Mucosa of descending colon (tissue), 3 donors: Measurements from ENCODE around the gene STYK1. TPM values are rescaled to one million over a fixed set of nuclear protein-coding genes. Genes with fewer than 3 reads are reported as not detected.

Source experiments
- ATAC-seq: fragments of 200-7000 bp; cut with Tn5 transposase; one replicate; pipeline ENCODE4 v1.9.1; 2020; ENCODE audit warnings: mild to moderate bottlenecking, moderate library complexity
- DNase-seq, 3 donors: peaks; one replicate each; pipeline ENCODE4 v3.0.0-alpha.2; 2020
- H3K36me3 ChIP-seq: fragments of 200-600 bp; one replicate; pipeline ENCODE4 v1.8.0; 2021; ENCODE audit warnings: low read depth, mild to moderate bottlenecking
- H3K4me1 ChIP-seq: fragments of 200-600 bp; one replicate; pipeline ENCODE4 v1.8.0; 2021; ENCODE audit warnings: low read depth, mild to moderate bottlenecking
- H3K4me3 ChIP-seq: fragments of 200-600 bp; one replicate; pipeline ENCODE4 v1.8.0; 2021; ENCODE audit warnings: mild to moderate bottlenecking
- H3K9me3 ChIP-seq: fragments of 200-600 bp; one replicate; pipeline ENCODE4 v1.8.0; 2021; ENCODE audit warnings: mild to moderate bottlenecking
- CTCF ChIP-seq: fragments of 200-600 bp; IDR thresholded peaks from one replicate; pipeline ENCODE4 v1.8.0; 2022; ENCODE audit warnings: antibody characterized with exemption, mild to moderate bottlenecking
- intact Hi-C, 2 donors: fragments of 100-400 bp; cut with DNase I in 1 of 2; cut with micrococcal nuclease in 1 of 2; formaldehyde crosslinking; loops; one replicate each; pipeline versions ENCODE4 v1.11.0 to v1.11.1; 2022; cut with DNase I, micrococcal nuclease
- total RNA-seq, 3 donors: library from RNA; stranded (reverse); fragmentation: NEBNext Ultra II Directional in 2 of 3; extraction: Animal tissue kit (Norgen Biotek cat#: 25700) in 2 of 3; gene quantifications; one replicate each; pipeline versions ENCODE4 v1.2.1 to v1.2.4, GENCODE V29; 2021 to 2023
- donor health status: DM: no; HTN: no; CAD: no; lungs with moderate emphysema.
- donor health status: DM: no; HTN: no; CAD: no.
- donor health status: DM: no; HTN: yes; CAD: no.

Gene STYK1
- total RNA-seq, 3 donors from 2014 or later = 19.9 to 37.6 (median 28.0) TPM

DNA sequence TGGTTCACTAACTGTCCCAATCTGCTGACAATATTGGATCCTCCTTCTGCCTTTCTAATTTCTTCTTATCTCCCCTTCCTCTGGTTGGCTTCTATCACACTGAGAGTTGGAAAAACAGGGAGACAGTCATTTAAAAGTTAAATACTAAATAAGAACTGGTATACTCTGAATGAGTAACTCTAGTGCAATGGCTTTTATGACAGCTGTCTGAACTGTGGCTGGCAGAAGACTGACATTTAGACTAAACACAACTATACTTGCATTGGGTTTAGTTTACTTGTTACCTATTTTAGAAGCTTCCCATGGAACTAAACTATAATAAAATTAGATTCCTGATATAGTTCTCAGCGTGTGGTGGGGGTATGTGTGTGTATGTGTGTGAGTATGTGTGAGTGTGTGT, 52.6 kb downstream of the STYK1 start:
- no peak for TF ChIP-seq CTCF
- intact Hi-C loops = no loop called here
- Histone ChIP-seq H3K9me3 (no peaks in the 10 kb centered on the region), H3K36me3 (no peaks in the 10 kb centered on the region), H3K4me3 (no peak overlapping the region), H3K4me1 (no peaks in the 10 kb centered on the region)
- DNase-seq = no peak
- ATAC-seq = no peak

GRCh38 chr12:10620078-10620779, 53.6 kb downstream of the STYK1 start:
- DNase-seq (no peak), ATAC-seq (no peak)
- no peaks in the 10 kb centered on the region for H3K9me3 ChIP-seq
- no peak for TF ChIP-seq CTCF
- no peaks in the 10 kb centered on the region for H3K4me1 ChIP-seq
- no peak overlapping the region for H3K4me3 ChIP-seq
- intact Hi-C loops = no loop called here
- H3K36me3 ChIP-seq = no peaks in the 10 kb centered on the region

GRCh38 chr12:10618338-10618987, 55.4 kb downstream of the STYK1 start:
- intact Hi-C loops = loop anchor here in 1 of 2 donors (10.0 kb wide), 1 partner anchor 46 kb away; no protein-coding TSS in a partner anchor
- H3K4me3 ChIP-seq = no peak overlapping the region
- no peak for ATAC-seq
- no peak for TF ChIP-seq CTCF
- H3K4me1 ChIP-seq = no peaks in the 10 kb centered on the region
- DNase-seq = no peak
- H3K9me3 ChIP-seq = no peaks in the 10 kb centered on the region
- no peaks in the 10 kb centered on the region for H3K36me3 ChIP-seq

- H3K36me3 ChIP-seq = no peaks in the 10 kb centered on the region
- H3K4me1 ChIP-seq = peaks cover under 1% of the 10 kb centered on the region
- intact Hi-C loops = loop anchor here in 1 of 2 donors (10.0 kb wide), 1 partner anchor 47 kb away; no protein-coding TSS in a partner anchor
- no peak for DNase-seq
- ATAC-seq = no peak
- no peak for TF ChIP-seq CTCF
- no peaks in the 10 kb centered on the region for H3K9me3 ChIP-seq
- H3K4me3 ChIP-seq = no peak overlapping the region
Measured at GRCh38 chr12:10617863-10618262, 56.0 kb downstream of the STYK1 start.

GRCh38 chr12:10615532-10615931, 58.3 kb downstream of the STYK1 start:
- Histone ChIP-seq H3K9me3 (no peaks in the 10 kb centered on the region), H3K4me1 (peaks cover 11% of the 10 kb centered on the region), H3K4me3 (no peak overlapping the region), H3K36me3 (no peaks in the 10 kb centered on the region)
- no peak for TF ChIP-seq CTCF
- intact Hi-C loops = loop anchor here in 1 of 2 donors (10.0 kb wide), 1 partner anchor 49 kb away; no protein-coding TSS in a partner anchor
- DNase-seq (no peak), ATAC-seq (no peak)
